ENCODE measurements around the gene NPHP4. TPM values are rescaled to one million over a fixed set of nuclear protein-coding genes. Genes with fewer than 3 reads are reported as not detected.

Gene NPHP4
- polyA plus RNA-seq, 2 of the 4 experiments (the other 2 are of a cell fraction), result 2.9 to 5.1 TPM

DNA sequence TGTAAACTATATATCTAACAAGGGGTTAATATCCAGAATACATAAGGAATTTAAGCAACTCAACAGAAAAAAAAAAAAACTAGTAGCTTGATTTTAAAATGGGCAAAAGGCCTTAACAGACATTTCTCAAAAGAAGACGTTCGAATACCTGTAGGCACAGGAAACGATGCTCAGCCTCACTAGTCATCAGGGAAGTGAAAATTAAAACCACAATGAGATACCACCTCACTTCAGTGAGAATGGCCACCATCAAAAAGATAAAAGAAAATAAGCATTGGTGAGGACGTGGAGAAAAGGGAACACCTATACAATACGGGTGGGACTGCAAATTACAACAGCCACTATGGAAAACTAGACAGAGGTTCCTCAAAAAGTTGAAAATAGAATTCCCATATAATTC lies 37.3 kb downstream of the NPHP4 start:
- ChIA-PET CTCF (no interaction called here), POLR2A (no interaction called here)
- WGBS (ENCODE audit: missing lambda C conversion rate), result 88% methylated on average over 5 of the region's 5 CpGs
- Histone ChIP-seq H3K27ac (no peak overlapping the region), H3K4me2 (no peak overlapping the region), H3K4me1 (no peaks in the 10 kb centered on the region), H3K9me3 (no peaks in the 10 kb centered on the region), H3K4me3 (no peak overlapping the region)
- TF ChIP-seq HEYL (CRISPR knock-in tag; IDR thresholded peaks at IDR 0.05), result no peak
- TF ChIP-seq CEBPB (IDR thresholded peaks at IDR 0.05), result no peak
- no peak for TF ChIP-seq ESRRA (IDR thresholded peaks at IDR 0.05; ENCODE audit: borderline replicate concordance, low read length)
- TF ChIP-seq HDAC2 (IDR thresholded peaks at IDR 0.05), result no peak
- TF ChIP-seq NR3C1 (IDR thresholded peaks at IDR 0.05), result no peak
- no peak for TF ChIP-seq HOXB13 (CRISPR knock-in tag; IDR thresholded peaks at IDR 0.05; ENCODE audit: low read depth)
- no peak for TF ChIP-seq MAFK (IDR thresholded peaks at IDR 0.05; ENCODE audit: partially characterized antibody)
- TF ChIP-seq, protein P1, sequence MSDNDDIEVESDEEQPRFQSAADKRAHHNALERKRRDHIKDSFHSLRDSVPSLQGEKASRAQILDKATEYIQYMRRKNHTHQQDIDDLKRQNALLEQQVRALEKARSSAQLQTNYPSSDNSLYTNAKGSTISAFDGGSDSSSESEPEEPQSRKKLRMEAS (IDR thresholded peaks at IDR 0.05), result no peak
- no peak for ATAC-seq
- no peak for DNase-seq (ENCODE audit: low read depth in 1 of 2, low spot score in 1 of 2)
- FAIRE-seq, result no peak

DNA sequence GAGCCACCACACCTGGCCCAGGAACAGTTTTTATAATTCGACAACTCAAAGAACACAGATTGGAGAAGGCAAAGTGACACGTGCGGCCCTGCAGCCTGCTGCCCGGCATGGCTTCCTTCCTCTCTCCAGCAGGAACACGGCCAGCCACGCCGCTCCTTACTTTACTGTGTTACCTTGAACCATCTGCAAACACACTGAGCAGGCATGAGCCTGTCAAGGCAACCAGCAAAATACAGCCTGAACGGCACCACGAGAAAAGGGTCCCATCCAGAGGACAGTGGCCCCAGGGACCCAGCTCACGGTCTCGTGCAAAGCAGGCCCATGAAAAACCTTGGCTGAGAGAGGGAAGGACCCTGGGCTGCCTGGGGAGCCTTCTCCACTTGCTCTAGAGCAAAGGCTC lies 38.8 kb downstream of the NPHP4 start:
- ChIA-PET POLR2A (no interaction called here), CTCF (no interaction called here)
- TF ChIP-seq EHF (CRISPR knock-in tag; IDR thresholded peaks at IDR 0.05), result no peak
- TF ChIP-seq, protein P2, sequence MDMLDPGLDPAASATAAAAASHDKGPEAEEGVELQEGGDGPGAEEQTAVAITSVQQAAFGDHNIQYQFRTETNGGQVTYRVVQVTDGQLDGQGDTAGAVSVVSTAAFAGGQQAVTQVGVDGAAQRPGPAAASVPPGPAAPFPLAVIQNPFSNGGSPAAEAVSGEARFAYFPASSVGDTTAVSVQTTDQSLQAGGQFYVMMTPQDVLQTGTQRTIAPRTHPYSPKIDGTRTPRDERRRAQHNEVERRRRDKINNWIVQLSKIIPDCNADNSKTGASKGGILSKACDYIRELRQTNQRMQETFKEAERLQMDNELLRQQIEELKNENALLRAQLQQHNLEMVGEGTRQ (IDR thresholded peaks at IDR 0.05), result no peak
- Histone ChIP-seq H3K27ac (no peak overlapping the region), H3K4me3 (no peak overlapping the region), H3K4me2 (no peak overlapping the region), H3K9me3 (no peaks in the 10 kb centered on the region), H3K4me1 (no peaks in the 10 kb centered on the region)
- FAIRE-seq (no peak), ATAC-seq (no peak), DNase-seq (ENCODE audit: low read depth in 1 of 2, low spot score in 1 of 2) (no peak)
- WGBS (ENCODE audit: missing lambda C conversion rate), result 92% methylated on average over 11 of the region's 11 CpGs

DNA sequence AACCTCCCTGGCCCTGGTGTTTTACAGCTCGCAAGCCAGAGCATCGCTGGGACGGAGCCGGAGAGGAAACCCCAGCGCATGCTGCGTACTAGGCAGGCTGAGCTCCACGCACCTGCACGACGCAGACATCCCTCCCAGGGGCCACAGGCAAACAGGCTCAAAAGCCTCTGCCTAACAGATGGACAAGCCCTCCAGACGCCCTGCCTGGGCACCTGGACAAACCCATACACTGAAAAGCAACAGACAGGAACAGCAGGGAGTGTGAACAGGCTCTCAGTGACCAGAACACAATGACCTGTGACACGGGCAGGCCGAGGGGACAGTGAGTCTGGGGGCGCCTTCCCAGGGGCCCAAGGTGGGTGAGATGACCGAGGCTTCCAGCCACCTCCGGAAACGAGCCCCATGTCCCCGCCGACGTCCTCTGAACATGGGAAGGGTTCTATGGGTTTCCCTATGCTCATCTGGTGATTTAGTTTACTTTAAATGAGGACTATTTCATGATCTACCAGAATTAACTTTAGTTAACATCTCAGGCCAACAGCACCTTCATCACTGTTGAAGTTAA lies 40.3 kb downstream of the NPHP4 start:
- TF ChIP-seq PHF8 (IDR thresholded peaks at IDR 0.05; ENCODE audit: borderline replicate concordance, low read depth) (no peak), MYC (IDR thresholded peaks at IDR 0.05; ENCODE audit: borderline replicate concordance, low read length) (no peak), RARB (CRISPR knock-in tag; IDR thresholded peaks at IDR 0.05) (no peak), ZFP36 (IDR thresholded peaks at IDR 0.05; ENCODE audit: borderline replicate concordance, partially characterized antibody) (no peak), NR3C1 (IDR thresholded peaks at IDR 0.05) (no peak), ZC3H11A (IDR thresholded peaks at IDR 0.05) (no peak), RAD21 (conservative IDR thresholded peaks at IDR 0.05 in 1 of 2, IDR thresholded peaks at IDR 0.05 in 1 of 2) (no peak), TFCP2L1 (CRISPR knock-in tag; IDR thresholded peaks at IDR 0.05) (no peak)
- TF ChIP-seq, protein P3, sequence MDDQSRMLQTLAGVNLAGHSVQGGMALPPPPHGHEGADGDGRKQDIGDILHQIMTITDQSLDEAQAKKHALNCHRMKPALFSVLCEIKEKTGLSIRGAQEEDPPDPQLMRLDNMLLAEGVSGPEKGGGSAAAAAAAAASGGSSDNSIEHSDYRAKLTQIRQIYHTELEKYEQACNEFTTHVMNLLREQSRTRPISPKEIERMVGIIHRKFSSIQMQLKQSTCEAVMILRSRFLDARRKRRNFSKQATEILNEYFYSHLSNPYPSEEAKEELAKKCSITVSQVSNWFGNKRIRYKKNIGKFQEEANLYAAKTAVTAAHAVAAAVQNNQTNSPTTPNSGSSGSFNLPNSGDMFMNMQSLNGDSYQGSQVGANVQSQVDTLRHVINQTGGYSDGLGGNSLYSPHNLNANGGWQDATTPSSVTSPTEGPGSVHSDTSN (IDR thresholded peaks at IDR 0.05), result no peak
- TF ChIP-seq, protein P4, sequence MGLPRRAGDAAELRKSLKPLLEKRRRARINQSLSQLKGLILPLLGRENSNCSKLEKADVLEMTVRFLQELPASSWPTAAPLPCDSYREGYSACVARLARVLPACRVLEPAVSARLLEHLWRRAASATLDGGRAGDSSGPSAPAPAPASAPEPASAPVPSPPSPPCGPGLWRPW (IDR thresholded peaks at IDR 0.05), result no peak
- WGBS (ENCODE audit: missing lambda C conversion rate), result 76% methylated on average over 10 of the region's 19 CpGs
- DNase-seq (ENCODE audit: low read depth in 1 of 2, low spot score in 1 of 2) (no peak), FAIRE-seq (no peak), ATAC-seq (no peak)
- Histone ChIP-seq H3K4me2 (no peak overlapping the region), H3K4me3 (no peak overlapping the region), H3K9me3 (no peaks in the 10 kb centered on the region), H3K4me1 (no peaks in the 10 kb centered on the region), H3K27ac (no peak overlapping the region)
- ChIA-PET POLR2A (no interaction called here), CTCF (no interaction called here)
